ENCODE measurements around the gene CES5A. TPM values are rescaled to one million over a fixed set of nuclear protein-coding genes. Genes with fewer than 3 reads are reported as not detected.

The CES5A gene
- total RNA-seq = not detected in 2 replicates

DNA sequence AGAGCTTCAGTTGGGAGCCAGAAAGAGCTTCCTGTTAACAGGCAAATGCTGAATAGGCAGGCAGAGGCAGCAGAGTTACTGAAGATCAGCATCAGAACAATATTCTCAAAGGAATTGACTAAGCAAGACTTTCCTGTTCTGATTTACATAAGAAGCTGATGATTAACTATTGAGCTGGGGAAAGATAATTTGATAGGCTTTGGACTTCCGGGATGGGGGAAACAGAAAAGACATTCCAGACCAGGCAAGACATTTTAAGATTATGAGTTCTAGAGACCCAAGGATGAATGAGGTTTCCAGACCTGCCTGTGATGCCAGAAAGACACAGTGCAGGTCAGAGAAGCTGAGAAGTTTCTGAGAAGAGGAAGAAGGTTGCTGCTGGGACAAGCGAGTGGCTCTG lies at the start of gene CES5A:
Gene CES5A, minus strand, starts transcription at position 101 of the 400 bp plus-strand sequence. CDS start 152 bp downstream, outside the sequence.

GRCh38 chr16:55832773-55833691 lies 42.1 kb downstream of the CES5A start, which contains the start of gene CES1:
CES1 (minus strand) TSS chr16:55833096; CDS start chr16:55833055, 41 bp downstream.

Other genes with a start within 250 kb of the CES5A start
- not detected in 2 replicates for gene SLC6A2, start 219.4 kb downstream of the CES5A start, total RNA-seq
- gene CES1, start 42.3 kb downstream of the CES5A start, total RNA-seq = not detected in 2 replicates

Measured in vein endothelial cell (primary cell).